Hepatocyte (in vitro differentiated cells): ENCODE data around the gene BBX.
"Not testable (repeated sequence)": the region's sequence is repeated elsewhere in the genome, so short reads cannot be mapped to it uniquely, and the experiment has no call there.

ENCODE experiments used
- EZH2phosphoT487 ChIP-seq: fragments of 200-600 bp; sonication (generic); IDR thresholded peaks from one replicate; pipeline ENCODE4 v1.6.1; 2018; ENCODE audit warnings: antibody characterized with exemption, mild to moderate bottlenecking, low read depth, moderate library complexity; ENCODE audit not compliant: unreplicated experiment, severe bottlenecking
- TF ChIP-seq, protein P1 (sequence below): fragments of 200-600 bp; sonication (generic); IDR thresholded peaks from 2 replicates; pipeline ENCODE4 v1.5.1; 2016; ENCODE audit warnings: antibody characterized with exemption, mild to moderate bottlenecking; ENCODE audit not compliant: poor library complexity

DNA sequence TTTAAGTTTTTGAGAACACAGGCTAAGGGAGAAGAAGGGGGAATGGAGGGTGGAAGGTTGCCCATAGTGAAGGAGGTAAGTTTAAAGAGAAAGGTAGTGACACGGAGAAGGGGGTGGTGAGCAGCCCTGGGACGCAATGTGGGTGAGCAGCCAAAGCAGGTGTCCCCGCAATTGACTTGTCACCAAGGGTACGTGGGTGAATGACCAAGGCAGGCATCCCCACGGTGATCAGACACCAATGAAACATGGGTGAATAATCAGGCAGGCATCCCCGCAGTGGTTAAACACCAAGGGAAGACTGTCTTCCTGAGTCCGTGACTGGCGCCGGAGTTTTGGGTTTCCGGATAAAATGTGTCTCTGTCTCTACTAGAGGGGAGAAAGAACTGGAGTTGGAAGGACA lies 48.3 kb downstream of the BBX start:
- TF ChIP-seq, protein P1, sequence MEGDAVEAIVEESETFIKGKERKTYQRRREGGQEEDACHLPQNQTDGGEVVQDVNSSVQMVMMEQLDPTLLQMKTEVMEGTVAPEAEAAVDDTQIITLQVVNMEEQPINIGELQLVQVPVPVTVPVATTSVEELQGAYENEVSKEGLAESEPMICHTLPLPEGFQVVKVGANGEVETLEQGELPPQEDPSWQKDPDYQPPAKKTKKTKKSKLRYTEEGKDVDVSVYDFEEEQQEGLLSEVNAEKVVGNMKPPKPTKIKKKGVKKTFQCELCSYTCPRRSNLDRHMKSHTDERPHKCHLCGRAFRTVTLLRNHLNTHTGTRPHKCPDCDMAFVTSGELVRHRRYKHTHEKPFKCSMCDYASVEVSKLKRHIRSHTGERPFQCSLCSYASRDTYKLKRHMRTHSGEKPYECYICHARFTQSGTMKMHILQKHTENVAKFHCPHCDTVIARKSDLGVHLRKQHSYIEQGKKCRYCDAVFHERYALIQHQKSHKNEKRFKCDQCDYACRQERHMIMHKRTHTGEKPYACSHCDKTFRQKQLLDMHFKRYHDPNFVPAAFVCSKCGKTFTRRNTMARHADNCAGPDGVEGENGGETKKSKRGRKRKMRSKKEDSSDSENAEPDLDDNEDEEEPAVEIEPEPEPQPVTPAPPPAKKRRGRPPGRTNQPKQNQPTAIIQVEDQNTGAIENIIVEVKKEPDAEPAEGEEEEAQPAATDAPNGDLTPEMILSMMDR, result not testable (repeated sequence)
- not testable (repeated sequence) for TF ChIP-seq EZH2phosphoT487
